HepG2 (cell line): Measurements from ENCODE around the gene TMEM125. TPM values are rescaled to one million over a fixed set of nuclear protein-coding genes. Genes with fewer than 3 reads are reported as not detected.

ENCODE experiments used
- ATF7 ChIP-seq, 2 experiments: fragments of 450-650 bp in 1 of 2; sonication (generic) in 1 of 2; formaldehyde crosslinking in 1 of 2; IDR thresholded peaks; 2 replicates each; pipeline versions ENCODE4 v1.4.0 to v1.6.1; 2016 to 2020; ENCODE audit warnings: antibody characterized with exemption in 1 of 2, mild to moderate bottlenecking in 1 of 2, missing genetic modification reagents in 1 of 2
- BATF2 ChIP-seq: sonication (generic); formaldehyde crosslinking; IDR thresholded peaks from 2 replicates; pipeline ENCODE4 v1.8.0; 2022; ENCODE audit warnings: mild to moderate bottlenecking, missing genetic modification reagents, moderate library complexity
- BCLAF1 ChIP-seq: fragments of 450-650 bp; IDR thresholded peaks from 2 replicates; pipeline ENCODE4 v1.6.1; 2017; ENCODE audit warnings: mild to moderate bottlenecking
- CBFB ChIP-seq: sonication (generic); formaldehyde crosslinking; IDR thresholded peaks from 2 replicates; pipeline ENCODE4 v1.4.0; 2020; ENCODE audit warnings: missing genetic modification reagents
- CC2D1A ChIP-seq: sonication (generic); formaldehyde crosslinking; IDR thresholded peaks from 2 replicates; pipeline ENCODE4 v1.8.1; 2023; ENCODE audit warnings: mild to moderate bottlenecking, missing genetic modification reagents
- FOXA3 ChIP-seq: IDR thresholded peaks from 2 replicates; pipeline ENCODE4 v1.6.1; 2016; ENCODE audit warnings: missing genetic modification reagents, missing compliant biosample characterization
- FOXC1 ChIP-seq: sonication (generic); formaldehyde crosslinking; IDR thresholded peaks from 2 replicates; pipeline ENCODE4 v1.8.0; 2022; ENCODE audit warnings: mild to moderate bottlenecking, missing genetic modification reagents, borderline replicate concordance
- KDM3A ChIP-seq: IDR thresholded peaks from 2 replicates; pipeline ENCODE4 v1.6.1; 2018; ENCODE audit warnings: low read depth, missing compliant biosample characterization
- KDM5A ChIP-seq: fragments of 200-600 bp; sonication (generic); IDR thresholded peaks from 2 replicates; pipeline ENCODE4 v1.7.0; 2018; ENCODE audit warnings: antibody characterized with exemption, mild to moderate bottlenecking, low read length, borderline replicate concordance
- NFATC3 ChIP-seq: sonication (generic); formaldehyde crosslinking; IDR thresholded peaks from 2 replicates; pipeline ENCODE4 v1.5.1; 2020; ENCODE audit warnings: mild to moderate bottlenecking, missing genetic modification reagents
- RARG ChIP-seq: sonication (generic); formaldehyde crosslinking; IDR thresholded peaks from 2 replicates; pipeline ENCODE4 v1.4.0; 2020; ENCODE audit warnings: low read depth, mild to moderate bottlenecking, missing genetic modification reagents
- RXRA ChIP-seq: sonication (generic); formaldehyde crosslinking; IDR thresholded peaks from 2 replicates; pipeline ENCODE4 v1.5.1; 2020; ENCODE audit warnings: missing genetic modification reagents
- SKIL ChIP-seq: sonication (generic); formaldehyde crosslinking; IDR thresholded peaks from 2 replicates; pipeline ENCODE4 v1.8.0; 2022; ENCODE audit warnings: missing genetic modification reagents, mild to moderate bottlenecking, moderate library complexity, borderline replicate concordance
- SNAPC2 ChIP-seq: sonication (generic); formaldehyde crosslinking; IDR thresholded peaks from 2 replicates; pipeline ENCODE4 v1.8.1; 2022; ENCODE audit warnings: mild to moderate bottlenecking, missing genetic modification reagents
- SOX5 ChIP-seq: IDR thresholded peaks from 2 replicates; pipeline ENCODE4 v1.6.1; 2016; ENCODE audit warnings: borderline replicate concordance
- SRF ChIP-seq: IDR thresholded peaks from 2 replicates; pipeline ENCODE4 v1.6.1; 2011; ENCODE audit warnings: mild to moderate bottlenecking, low read depth, low read length, moderate library complexity
- TAF15 ChIP-seq: fragments of 200-400 bp; formaldehyde crosslinking; IDR thresholded peaks from one replicate; pipeline ENCODE4 v1.6.1; 2018; ENCODE audit warnings: mild to moderate bottlenecking, low read depth, low read length; ENCODE audit not compliant: poor library complexity, severe bottlenecking
- TSC22D2 ChIP-seq: sonication (generic); formaldehyde crosslinking; IDR thresholded peaks from 2 replicates; pipeline ENCODE4 v1.5.1; 2020; ENCODE audit warnings: missing genetic modification reagents, mild to moderate bottlenecking, borderline replicate concordance
- YEATS4 ChIP-seq: sonication (generic); formaldehyde crosslinking; IDR thresholded peaks from 2 replicates; pipeline ENCODE4 v1.4.0; 2020; ENCODE audit warnings: missing genetic modification reagents, borderline replicate concordance
- ZBTB8A ChIP-seq: sonication (generic); formaldehyde crosslinking; IDR thresholded peaks from 2 replicates; pipeline ENCODE4 v1.4.0; 2020; ENCODE audit warnings: mild to moderate bottlenecking, low read depth, missing genetic modification reagents, borderline replicate concordance
- ZMAT3 ChIP-seq: sonication (generic); formaldehyde crosslinking; conservative IDR thresholded peaks from 2 replicates; pipeline ENCODE4 v1.7.0; 2021; ENCODE audit warnings: missing genetic modification reagents
- ZNF136 ChIP-seq: sonication (generic); formaldehyde crosslinking; IDR thresholded peaks from 2 replicates; pipeline ENCODE4 v1.8.1; 2022; ENCODE audit warnings: low read depth, mild to moderate bottlenecking, moderate library complexity, missing genetic modification reagents
- ZNF460 ChIP-seq: sonication (generic); formaldehyde crosslinking; IDR thresholded peaks from 2 replicates; pipeline ENCODE4 v1.5.1; 2020; ENCODE audit warnings: missing genetic modification reagents, mild to moderate bottlenecking, borderline replicate concordance
- ZNF678 ChIP-seq: sonication (generic); formaldehyde crosslinking; IDR thresholded peaks from 2 replicates; pipeline ENCODE4 v1.4.0; 2020; ENCODE audit warnings: mild to moderate bottlenecking, missing genetic modification reagents
- ZNF7 ChIP-seq: IDR thresholded peaks from 2 replicates; pipeline ENCODE4 v1.6.1; 2016; ENCODE audit warnings: missing biosample characterization, missing genetic modification reagents
- ZNF709 ChIP-seq: sonication (generic); formaldehyde crosslinking; IDR thresholded peaks from 2 replicates; pipeline ENCODE4 v1.5.0; 2020; ENCODE audit warnings: mild to moderate bottlenecking, missing genetic modification reagents
- ZNF781 ChIP-seq: sonication (generic); formaldehyde crosslinking; IDR thresholded peaks from 2 replicates; pipeline ENCODE4 v1.5.1; 2020; ENCODE audit warnings: borderline replicate concordance, mild to moderate bottlenecking, missing genetic modification reagents; ENCODE audit errors: not compliant biosample characterization
- ZSCAN31 ChIP-seq: sonication (generic); formaldehyde crosslinking; IDR thresholded peaks from 2 replicates; pipeline ENCODE4 v1.5.0; 2020; ENCODE audit warnings: low read depth, mild to moderate bottlenecking, missing genetic modification reagents
- polyA plus RNA-seq, 8 experiments: library from polyadenylated mRNA; depleted of rRNA in 3 of 8; stranded (reverse) in 7 of 8; unstranded in 1 of 8; fragments of >200 nt; fragmentation: Illumina TruSeq in 4 of 8; extraction: Trizol in 4 of 8; gene quantifications; 2 replicates each; pipeline versions ENCODE4 v1.2.1 to v1.2.3, GENCODE V29; 2011 to 2016; ENCODE audit warnings: low read depth in 4 of 8, missing spikeins in 1 of 8, mixed read lengths in 1 of 8; ENCODE audit not compliant: insufficient read depth in 1 of 8
- total RNA-seq, 5 experiments: library from RNA; depleted of rRNA; stranded (reverse); fragments of >200 nt; fragmentation: Illumina TruSeq; extraction: Trizol; gene quantifications; 2 replicates each; pipeline ENCODE4 v1.2.3, GENCODE V29; 2016; ENCODE audit warnings: low read depth in 1 of 5

The TMEM125 gene
- total and polyA plus RNA-seq, 2 of the 13 experiments (the other 11 are each of a cell fraction or from before 2014, with no cell fraction given) = 0.03 TPM; not detected in 1

GRCh38 chr1:43313771-43314170 is 44.0 kb downstream of the TMEM125 start (continued):
- TF ChIP-seq CBFB (CRISPR knock-in tag) (no peak), ATF7 (IDR thresholded peaks at IDR 0.05) (no peak), ATF7 (CRISPR knock-in tag; IDR thresholded peaks at IDR 0.05) (no peak), ZSCAN31 (CRISPR knock-in tag) (no peak), RARG (CRISPR knock-in tag) (no peak), ZNF781 (no peak), ZNF7 (CRISPR knock-in tag) (no peak), SOX5 (peak; percentile 52; the same call in 1 of the 2 replicates), ZNF678 (CRISPR knock-in tag) (no peak), FOXC1 (no peak), SRF (no peak), ZBTB8A (CRISPR knock-in tag) (no peak), KDM3A (CRISPR knock-in tag) (no peak), NFATC3 (no peak), RXRA (CRISPR knock-in tag) (peak; percentile 61; the same call in 1 of the 2 replicates), CC2D1A (CRISPR knock-in tag) (no peak), TSC22D2 (CRISPR knock-in tag) (no peak), TAF15 (no peak), ZNF136 (CRISPR knock-in tag) (no peak), ZNF709 (CRISPR knock-in tag) (no peak), YEATS4 (CRISPR knock-in tag) (no peak), ZNF460 (CRISPR knock-in tag) (no peak), FOXA3 (CRISPR knock-in tag) (peak; percentile 65; the same call in 1 of the 2 replicates), BATF2 (CRISPR knock-in tag) (no peak), SKIL (CRISPR knock-in tag) (no peak), ZMAT3 (CRISPR knock-in tag) (no peak), KDM5A (no peak), SNAPC2 (CRISPR knock-in tag) (no peak), BCLAF1 (no peak)
